ENCODE results near the gene PLEKHG5. TPM values are rescaled to one million over a fixed set of nuclear protein-coding genes. Genes with fewer than 3 reads are reported as not detected.

The PLEKHG5 gene
- total and polyA plus RNA-seq, 10 of the 15 experiments (the other 5 are each of a cell fraction or from before 2014, with no cell fraction given), result 0.04 to 1.1 (median 0.18) TPM; not detected in 1

- no peaks in the 10 kb centered on the region for H3K9me3 ChIP-seq (replicated peaks; ENCODE audit: control insufficient read depth, insufficient read depth, low read length)
- TF ChIP-seq ATF7 (IDR thresholded peaks at IDR 0.05; ENCODE audit: low read depth), result no peak
- TF ChIP-seq ZNF24 (IDR thresholded peaks at IDR 0.05), result no peak
- no peak for TF ChIP-seq POLR2AphosphoS2 (IDR thresholded peaks at IDR 0.05; ENCODE audit: low read depth, low read length)
- TF ChIP-seq PAX5 (IDR thresholded peaks at IDR 0.05; ENCODE audit: borderline replicate concordance, low read depth, low read length), result no peak
- TF ChIP-seq GATAD2B (conservative IDR thresholded peaks at IDR 0.05; ENCODE audit: low read depth), result no peak
- no peak for TF ChIP-seq RFX5 (IDR thresholded peaks at IDR 0.05; ENCODE audit: low read depth, low read length)
- TF ChIP-seq WRNIP1 (IDR thresholded peaks at IDR 0.05; ENCODE audit: borderline replicate concordance, low read depth, low read length), result no peak
- no peak for TF ChIP-seq ZZZ3 (IDR thresholded peaks at IDR 0.05; ENCODE audit: control insufficient read depth, insufficient read length, low read depth)
- no peak for TF ChIP-seq MEF2A (IDR thresholded peaks at IDR 0.05; ENCODE audit: insufficient read depth, low read depth, low read length)
- TF ChIP-seq RCOR1 (conservative IDR thresholded peaks at IDR 0.05; ENCODE audit: low read depth, low read length), result no peak
- no peak for TF ChIP-seq TCF3 (IDR thresholded peaks at IDR 0.05; ENCODE audit: borderline replicate concordance, insufficient read depth, low read depth, low read length)
- no peak for TF ChIP-seq MTA3 (IDR thresholded peaks at IDR 0.05; ENCODE audit: borderline replicate concordance, low read length)
- TF ChIP-seq MLLT1 (IDR thresholded peaks at IDR 0.05), result no peak
- no peak for TF ChIP-seq REST (IDR thresholded peaks at IDR 0.05; ENCODE audit: low read depth, low read length)
- TF ChIP-seq BRCA1 (IDR thresholded peaks at IDR 0.05; ENCODE audit: low read depth, low read length), result no peak
- TF ChIP-seq CTCF (IDR thresholded peaks at IDR 0.05 in 2 of 3, conservative IDR thresholded peaks at IDR 0.05 in 1 of 3; ENCODE audit: control insufficient read depth in 2 of 3, extremely low read depth in 1 of 3, insufficient read depth in 1 of 3, low read depth in 3 of 3, low read length in 3 of 3), result no peak
- H4K20me1 ChIP-seq (ENCODE audit: control insufficient read depth, insufficient read depth), result no peaks in the 10 kb centered on the region
- no TSS peak for BruUV-seq (replicated peaks)
- RAD21 ChIA-PET (ENCODE audit: unreplicated experiment), result no interaction called here
- POLR2A ChIA-PET, result no interaction called here
- no peaks in the 10 kb centered on the region for H3K27me3 ChIP-seq (replicated peaks in 1 of 2; ENCODE audit: control insufficient read depth in 2 of 2, insufficient read depth in 2 of 2, low read length in 1 of 2)
- no peaks in the 10 kb centered on the region for H3K4me1 ChIP-seq (ENCODE audit: control insufficient read depth, insufficient read depth, low read length)
- SMC1A ChIA-PET (ENCODE audit: uncharacterized antibody, unreplicated experiment), result no interaction called here
- no peak overlapping the region for H3K4me2 ChIP-seq (ENCODE audit: control insufficient read depth, insufficient read depth)
- no peak overlapping the region for H3K4me3 ChIP-seq
- ATAC-seq (no peak), DNase-seq (ENCODE audit: low read depth, low spot score) (no peak), FAIRE-seq (no peak)
- intact Hi-C loops (cut with micrococcal nuclease; ENCODE audit: unreplicated experiment) (no loop called here), in situ Hi-C loops (cut with MboI) (loop anchor here (25.0 kb wide), 1 partner anchor 735 kb away; no protein-coding TSS in a partner anchor)
- H3K9ac ChIP-seq (ENCODE audit: control insufficient read depth, insufficient read depth, low read length), result no peak overlapping the region
- no peaks in the 10 kb centered on the region for H3K36me3 ChIP-seq (ENCODE audit: control insufficient read depth in 2 of 2, insufficient read depth in 2 of 2, low read length in 1 of 2)
- no peaks in the 10 kb centered on the region for H3K79me2 ChIP-seq (ENCODE audit: control insufficient read depth, insufficient read depth, low read length)
- 41% methylated on average over 24 of the region's 24 CpGs for WGBS (ENCODE audit: insufficient coverage, insufficient replicate concordance, low lambda C conversion rate, missing lambda C conversion rate)
- CTCF ChIA-PET, result interaction anchor here (1.2 to 2.0 kb wide), 6 partner anchors 9 to 54 kb away, joined by 3 to 5 read pairs (median 3); partner anchors contain the start of gene TNFRSF25
- no peak overlapping the region for H2AFZ ChIP-seq (ENCODE audit: control insufficient read depth, low read depth, low read length)
- no peak overlapping the region for H3K27ac ChIP-seq (ENCODE audit: control insufficient read depth, insufficient read depth)
Measured at GRCh38 chr1:6477039-6477820, 14.2 kb downstream of the PLEKHG5 start.

All from GM12878 (cell line).